NOMO-1 treated with DMSO at 0.1 percent for 48 hours (cell line): ENCODE measurements around the gene MSANTD2.

ENCODE experiments used
- DNase-seq: peaks from one replicate; lab custom pipeline; 2025; ENCODE audit not compliant: unreplicated experiment; lab: John Stamatoyannopoulos, UW

The MSANTD2 gene

GRCh38 chr11:124738713-124739478 is 61.3 kb downstream of the MSANTD2 start:
- no peak for DNase-seq

- no peak for DNase-seq
Measured at GRCh38 chr11:124737638-124738305, 62.4 kb downstream of the MSANTD2 start.

- DNase-seq = peak; percentile 81
Measured at GRCh38 chr11:124736736-124737135, 63.5 kb downstream of the MSANTD2 start.

GRCh38 chr11:124732230-124732629 is 68.0 kb downstream of the MSANTD2 start:
- DNase-seq = peak; percentile 98

- no peak for DNase-seq
Measured at GRCh38 chr11:124729571-124729970, 70.6 kb downstream of the MSANTD2 start.

GRCh38 chr11:124728134-124728533 is 72.1 kb downstream of the MSANTD2 start:
- no peak for DNase-seq

GRCh38 chr11:124727474-124727873 is 72.7 kb downstream of the MSANTD2 start:
- DNase-seq = no peak

- DNase-seq = no peak
Measured at GRCh38 chr11:124725719-124726105, 74.5 kb downstream of the MSANTD2 start.

GRCh38 chr11:124724979-124725718 is 75.1 kb downstream of the MSANTD2 start:
- peak; percentile 44 for DNase-seq

GRCh38 chr11:124722176-124722575 is 78.0 kb downstream of the MSANTD2 start:
- DNase-seq = no peak

- DNase-seq = no peak
Measured at GRCh38 chr11:124719534-124719933, 80.7 kb downstream of the MSANTD2 start.

GRCh38 chr11:124718801-124719200 is 81.4 kb downstream of the MSANTD2 start:
- DNase-seq = no peak

- DNase-seq = no peak
Measured at GRCh38 chr11:124717786-124718651, 82.2 kb downstream of the MSANTD2 start.

GRCh38 chr11:124717421-124717785 is 82.8 kb downstream of the MSANTD2 start:
- DNase-seq = no peak

- DNase-seq = no peak
Measured at GRCh38 chr11:124716591-124716990, 83.6 kb downstream of the MSANTD2 start.
